Raji (cell line): ENCODE measurements around the gene KDM5A.

Experiments used
- POLR2A ChIP-seq: IDR thresholded peaks from 2 replicates; pipeline ENCODE4 v1.6.1; 2011; ENCODE audit warnings: low read depth, low read length, control low read depth; ENCODE audit not compliant: insufficient read depth

KDM5A gene

GRCh38 chr12:286531-287300 is 102.4 kb downstream of the KDM5A start:
- no peak for TF ChIP-seq POLR2A

- TF ChIP-seq POLR2A, result no peak
Observed at GRCh38 chr12:278046-278445, 111.1 kb downstream of the KDM5A start.

GRCh38 chr12:275812-276211 is 113.3 kb downstream of the KDM5A start:
- no peak for TF ChIP-seq POLR2A

- no peak for TF ChIP-seq POLR2A
Observed at GRCh38 chr12:273382-273781, 115.7 kb downstream of the KDM5A start.

- TF ChIP-seq POLR2A, result no peak
Observed at GRCh38 chr12:272942-273341, 116.2 kb downstream of the KDM5A start.

- no peak for TF ChIP-seq POLR2A
Observed at GRCh38 chr12:271161-271560, 118.0 kb downstream of the KDM5A start.

- TF ChIP-seq POLR2A, result no peak
Observed at GRCh38 chr12:269191-269590, 119.9 kb downstream of the KDM5A start.

- no peak for TF ChIP-seq POLR2A
Observed at GRCh38 chr12:268483-268840, 120.7 kb downstream of the KDM5A start.

- TF ChIP-seq POLR2A, result no peak
Observed at GRCh38 chr12:267581-268482, 121.3 kb downstream of the KDM5A start.

GRCh38 chr12:265096-265495 is 124.0 kb downstream of the KDM5A start:
- TF ChIP-seq POLR2A, result no peak

- TF ChIP-seq POLR2A, result no peak
Observed at GRCh38 chr12:264269-264668, 124.9 kb downstream of the KDM5A start.

- no peak for TF ChIP-seq POLR2A
Observed at GRCh38 chr12:263574-263973, 125.5 kb downstream of the KDM5A start.

GRCh38 chr12:262817-263216 is 126.3 kb downstream of the KDM5A start, which contains the start of gene SLC6A13:
TSS of gene SLC6A13 (minus strand) at chr12:262836. CDS start at chr12:260052, 2,784 bp downstream.
- TF ChIP-seq POLR2A, result no peak

GRCh38 chr12:262113-262512 is 127.0 kb downstream of the KDM5A start:
- no peak for TF ChIP-seq POLR2A

- no peak for TF ChIP-seq POLR2A
Observed at GRCh38 chr12:257521-258321, 131.4 kb downstream of the KDM5A start.
